Gastrocnemius medialis (tissue), 4 donors: ENCODE measurements around the gene SP1. TPM values are rescaled to one million over a fixed set of nuclear protein-coding genes. Genes with fewer than 3 reads are reported as not detected.
"Not testable (repeated sequence)": the region's sequence is repeated elsewhere in the genome, so short reads cannot be mapped to it uniquely, and the experiment has no call there.

Experiments
- ATAC-seq, 2 donors: fragments of 150-250 bp; one replicate each; pipeline ENCODE4 v1.9.1; 2016
- DNase-seq, 2 donors: peaks; one replicate each; pipeline ENCODE4 v3.0.0-alpha.2; 2019
- H3K27ac ChIP-seq, 4 donors: fragments of 200-600 bp; sonication (generic); 1 replicate in 1 of 4; 2 replicates in 3 of 4; pipeline ENCODE4 v1.5.1; 2016 to 2018; ENCODE audit warnings: mild to moderate bottlenecking in 2 of 4, moderate library complexity in 1 of 4
- H3K27me3 ChIP-seq, 3 donors: fragments of 200-600 bp; sonication (generic) in 2 of 3; 1 replicate in 1 of 3; 2 replicates in 2 of 3; pipeline versions ENCODE4 v1.5.1 to v1.6.0; 2016 to 2019; ENCODE audit warnings: mild to moderate bottlenecking in 1 of 3, moderate library complexity in 1 of 3
- H3K36me3 ChIP-seq, 2 donors: fragments of 200-600 bp; sonication (generic) in 1 of 2; one replicate each; pipeline ENCODE4 v1.5.1; 2017 to 2018
- H3K4me1 ChIP-seq, 2 donors: fragments of 200-600 bp; sonication (generic) in 1 of 2; one replicate each; pipeline ENCODE4 v1.5.1; 2016 to 2017; ENCODE audit warnings: mild to moderate bottlenecking in 2 of 2
- H3K4me3 ChIP-seq, 4 donors: fragments of 200-600 bp; sonication (generic) in 3 of 4; 1 replicate in 1 of 4; 2 replicates in 3 of 4; pipeline ENCODE4 v1.5.1; 2016 to 2019; ENCODE audit warnings: mild to moderate bottlenecking in 2 of 4
- H3K9me3 ChIP-seq, 3 donors: fragments of 200-600 bp; sonication (generic) in 2 of 3; 1 replicate in 1 of 3; 2 replicates in 2 of 3; pipeline ENCODE4 v1.5.1; 2016 to 2019
- CTCF ChIP-seq, 5 experiments: fragments of 450-650 bp in 3 of 5; fragments of 200-600 bp in 2 of 5; sonication (generic) in 2 of 5; IDR thresholded peaks in 4 of 5; conservative IDR thresholded peaks in 1 of 5; 1 replicate in 4 of 5; 2 replicates in 1 of 5; pipeline ENCODE4 v1.5.1; 2016 to 2019; ENCODE audit warnings: antibody characterized with exemption in 5 of 5, mild to moderate bottlenecking in 3 of 5, moderate library complexity in 3 of 5
- POLR2A ChIP-seq, 2 donors: fragments of 450-650 bp; IDR thresholded peaks; one replicate each; pipeline ENCODE4 v1.6.1; 2017; ENCODE audit warnings: antibody characterized with exemption in 2 of 2, mild to moderate bottlenecking in 2 of 2, moderate library complexity in 2 of 2
- in situ Hi-C, 4 donors: fragments of 200-750 bp; cut with MboI; loops; one replicate each; pipeline versions ENCODE4 v1.15.0 to v1.8.0; 2017; ENCODE audit warnings: low sequenced_read_pairs in 4 of 4
- intact Hi-C: fragments of 100-400 bp; cut with DNase I; formaldehyde crosslinking; loops from one replicate; pipeline ENCODE4 v1.15.1; 2023; ENCODE audit warnings: low total_unique reads
- total RNA-seq, 4 donors: library from RNA; depleted of rRNA; stranded (reverse); fragments of >200 nt; gene quantifications; one replicate each; pipeline versions ENCODE4 v1.1.0 to v1.2.3, GENCODE V29; 2016

The SP1 gene
- total RNA-seq, 4 donors from 2014 or later, result 44.9 to 61.9 (median 48.0) TPM

GRCh38 chr12:53365245-53365904 lies 14.6 kb upstream of the SP1 start:
- intact Hi-C loops, result no loop called here
- H3K4me1 ChIP-seq, result peaks cover 2 to 3% of the 10 kb centered on the region in 2 donors
- H3K27ac ChIP-seq, result no peak overlapping the region
- no peak for DNase-seq
- no peak overlapping the region for H3K4me3 ChIP-seq
- in situ Hi-C loops, result no loop called here
- TF ChIP-seq POLR2A (IDR thresholded peaks at IDR 0.05) (no peak), CTCF (IDR thresholded peaks at IDR 0.05 in 4 of 5, conservative IDR thresholded peaks at IDR 0.05 in 1 of 5) (no peak)
- H3K36me3 ChIP-seq, result no peaks in the 10 kb centered on the region
- H3K9me3 ChIP-seq, result no peaks in the 10 kb centered on the region
- no peaks in the 10 kb centered on the region for H3K27me3 ChIP-seq
- ATAC-seq, result peak in 1 of 2 donors; percentile 42

- H3K9me3 ChIP-seq, in situ Hi-C loops, ATAC-seq, DNase-seq, H3K27me3 ChIP-seq, H3K4me3 ChIP-seq, intact Hi-C loops, H3K36me3 ChIP-seq: not testable (repeated sequence)
- H3K4me1 ChIP-seq, result peaks cover 17 to 22% of the 10 kb centered on the region in 2 donors
- peak overlapping the region in 1 of 4 donors; percentile 52 for H3K27ac ChIP-seq
These were observed 6.3 kb upstream of the SP1 start for GRCh38 chr12:53373554-53374133.

GRCh38 chr12:53374277-53374676 lies 5.7 kb upstream of the SP1 start:
- H3K9me3 ChIP-seq, H3K36me3 ChIP-seq, in situ Hi-C loops, H3K27ac ChIP-seq, H3K27me3 ChIP-seq, intact Hi-C loops, H3K4me3 ChIP-seq, ATAC-seq, DNase-seq: not testable (repeated sequence)
- H3K4me1 ChIP-seq, result peaks cover 22 to 26% of the 10 kb centered on the region in 2 donors

GRCh38 chr12:53376747-53377146 lies 3.2 kb upstream of the SP1 start:
- no peak overlapping the region for H3K4me3 ChIP-seq
- intact Hi-C loops, result no loop called here

GRCh38 chr12:53378222-53378621 lies 1.8 kb upstream of the SP1 start:
- ATAC-seq, result no peak
- DNase-seq, result no peak
- H3K27ac ChIP-seq, result peak overlapping the region; percentile 92 to 97 (median 96)
- in situ Hi-C loops (no loop called here), intact Hi-C loops (loop anchor here (2.0 kb wide), 1 partner anchor 75 kb away; the partner anchor contains the start of gene PCBP2)
- no peaks in the 10 kb centered on the region for H3K9me3 ChIP-seq
- peaks cover 0 to 19% of the 10 kb centered on the region in 2 donors for H3K36me3 ChIP-seq
- no peak overlapping the region for H3K4me3 ChIP-seq
- H3K27me3 ChIP-seq, result no peaks in the 10 kb centered on the region
- peaks cover 30 to 33% of the 10 kb centered on the region in 2 donors for H3K4me1 ChIP-seq
- TF ChIP-seq POLR2A (IDR thresholded peaks at IDR 0.05) (no peak), CTCF (IDR thresholded peaks at IDR 0.05 in 4 of 5, conservative IDR thresholded peaks at IDR 0.05 in 1 of 5) (no peak)

More at GRCh38 chr12:53376747-53377146, 3.2 kb upstream of the SP1 start:
- in situ Hi-C loops, result no loop called here
- Histone ChIP-seq H3K27me3 (no peaks in the 10 kb centered on the region), H3K9me3 (no peaks in the 10 kb centered on the region), H3K27ac (no peak overlapping the region), H3K36me3 (peaks cover 0 to 4% of the 10 kb centered on the region in 2 donors), H3K4me1 (peaks cover 22 to 25% of the 10 kb centered on the region in 2 donors)
- TF ChIP-seq CTCF (IDR thresholded peaks at IDR 0.05 in 4 of 5, conservative IDR thresholded peaks at IDR 0.05 in 1 of 5) (no peak), POLR2A (IDR thresholded peaks at IDR 0.05) (no peak)
- no peak for DNase-seq
- ATAC-seq, result no peak
